Measurements from ENCODE around the gene GFPT2. TPM values are rescaled to one million over a fixed set of nuclear protein-coding genes. Genes with fewer than 3 reads are reported as not detected.
A peak's percentile ranks its signal among the peaks of the same experiment; 100 is the strongest.

The GFPT2 gene
- total and polyA plus RNA-seq, 9 of the 15 experiments (the other 6 are each of a cell fraction or from before 2014, with no cell fraction given) = 0.07 to 0.14 (median 0.08) TPM; not detected in 6

DNA sequence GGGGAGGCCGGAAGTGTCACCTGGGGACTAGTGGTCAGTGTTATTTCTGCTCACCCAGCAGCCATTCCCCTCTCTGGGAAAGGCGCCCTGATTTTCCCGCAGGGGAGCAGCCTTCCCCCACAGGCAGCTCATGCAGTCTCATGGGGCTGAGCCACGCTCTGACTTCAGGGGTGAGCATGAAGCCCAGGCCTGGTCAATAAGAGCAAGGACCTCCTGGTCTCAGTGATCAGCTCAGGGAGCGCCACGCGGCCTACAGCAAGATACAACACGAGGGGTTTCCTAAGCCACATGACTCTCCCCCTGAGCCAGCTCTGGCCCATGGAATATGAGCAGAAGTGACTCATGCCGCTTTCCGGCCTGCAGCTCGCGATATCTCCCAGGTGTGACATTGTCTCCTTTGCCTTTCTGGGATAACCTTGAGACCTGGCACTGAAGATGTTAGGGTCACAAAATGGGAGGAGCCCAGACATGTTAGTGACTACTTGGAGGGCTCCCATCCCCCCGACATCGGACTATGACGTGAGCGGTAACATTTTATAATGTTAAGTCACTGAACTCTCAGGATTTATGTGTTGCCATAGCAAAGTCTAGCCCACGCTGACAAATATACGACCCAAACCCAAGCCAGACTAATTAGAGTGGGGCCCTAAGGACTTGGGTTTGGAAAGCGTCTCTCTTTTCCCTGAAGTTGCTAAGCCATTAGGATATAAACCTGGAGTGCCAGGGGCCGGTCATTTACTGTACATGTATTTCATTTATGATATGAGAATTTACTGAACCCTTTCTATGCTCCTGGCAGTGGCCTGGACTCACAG, 46.5 kb upstream of the GFPT2 start (continued):
- TF ChIP-seq SIX5 (IDR thresholded peaks at IDR 0.05; ENCODE audit: borderline replicate concordance in 1 of 2, insufficient read depth in 1 of 2, low read depth in 1 of 2, low read length in 2 of 2) (no peak), HNRNPH1 (optimal IDR thresholded peaks at IDR 0.05; ENCODE audit: low read depth, low read length) (no peak), MYC (IDR thresholded peaks at IDR 0.05; ENCODE audit: low read depth, low read length) (no peak), MYC (CRISPR knock-in tag; IDR thresholded peaks at IDR 0.05; ENCODE audit: borderline replicate concordance, low read depth) (no peak), FOSL1 (tag; conservative IDR thresholded peaks at IDR 0.05) (peak; percentile 75), E2F6 (IDR thresholded peaks at IDR 0.05; ENCODE audit: borderline replicate concordance in 1 of 2, extremely low read depth in 1 of 2, insufficient read depth in 1 of 2, insufficient read length in 1 of 2, low read depth in 1 of 2, low read length in 1 of 2, poor library complexity in 1 of 2, severe bottlenecking in 1 of 2) (peak in 1 of 2 experiments; percentile 77), ZBTB34 (CRISPR knock-in tag; IDR thresholded peaks at IDR 0.05) (no peak), NFIX (CRISPR knock-in tag; IDR thresholded peaks at IDR 0.05; ENCODE audit: low read depth) (no peak), CREBBP (IDR thresholded peaks at IDR 0.05; ENCODE audit: low read depth, low read length) (no peak), SP2 (IDR thresholded peaks at IDR 0.05; ENCODE audit: extremely low read depth, low read depth, low read length, poor library complexity, severe bottlenecking) (no peak), HDGF (IDR thresholded peaks at IDR 0.05) (no peak), SFPQ (IDR thresholded peaks at IDR 0.05; ENCODE audit: low read depth, low read length) (no peak), CBX5 (IDR thresholded peaks at IDR 0.05; ENCODE audit: borderline replicate concordance, low read depth) (no peak), STAT6 (CRISPR knock-in tag; IDR thresholded peaks at IDR 0.05) (no peak), RFX1 (IDR thresholded peaks at IDR 0.05) (peak; percentile 28; the same call in 1 of the 2 replicates), FOXA1 (IDR thresholded peaks at IDR 0.05; ENCODE audit: borderline replicate concordance) (no peak)
- TF ChIP-seq, protein P1, sequence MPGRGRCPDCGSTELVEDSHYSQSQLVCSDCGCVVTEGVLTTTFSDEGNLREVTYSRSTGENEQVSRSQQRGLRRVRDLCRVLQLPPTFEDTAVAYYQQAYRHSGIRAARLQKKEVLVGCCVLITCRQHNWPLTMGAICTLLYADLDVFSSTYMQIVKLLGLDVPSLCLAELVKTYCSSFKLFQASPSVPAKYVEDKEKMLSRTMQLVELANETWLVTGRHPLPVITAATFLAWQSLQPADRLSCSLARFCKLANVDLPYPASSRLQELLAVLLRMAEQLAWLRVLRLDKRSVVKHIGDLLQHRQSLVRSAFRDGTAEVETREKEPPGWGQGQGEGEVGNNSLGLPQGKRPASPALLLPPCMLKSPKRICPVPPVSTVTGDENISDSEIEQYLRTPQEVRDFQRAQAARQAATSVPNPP (IDR thresholded peaks at IDR 0.05; ENCODE audit: borderline replicate concordance, insufficient read depth, insufficient read length) = no peak

Data from K562 (cell line).